WTC11 (cell line): Measurements from ENCODE around the gene PSMG4. TPM values are rescaled to one million over a fixed set of nuclear protein-coding genes. Genes with fewer than 3 reads are reported as not detected.

Source experiments
- ATF1 ChIP-seq: sonication (generic); formaldehyde crosslinking; IDR thresholded peaks from 2 replicates; pipeline ENCODE4 v1.8.1; 2023; ENCODE audit warnings: mild to moderate bottlenecking, moderate library complexity, missing genetic modification reagents
- CBFB ChIP-seq: sonication (generic); formaldehyde crosslinking; IDR thresholded peaks from 2 replicates; pipeline ENCODE4 v1.8.1; 2022; ENCODE audit warnings: mild to moderate bottlenecking, low read depth, missing genetic modification reagents
- CREB1 ChIP-seq: sonication (generic); formaldehyde crosslinking; IDR thresholded peaks from 2 replicates; pipeline ENCODE4 v1.8.0; 2023; ENCODE audit warnings: mild to moderate bottlenecking, missing genetic modification reagents
- ESRRA ChIP-seq: sonication (generic); formaldehyde crosslinking; IDR thresholded peaks from 2 replicates; pipeline ENCODE4 v1.8.1; 2022; ENCODE audit warnings: mild to moderate bottlenecking, missing genetic modification reagents, borderline replicate concordance
- GABPB1 ChIP-seq: sonication (generic); formaldehyde crosslinking; IDR thresholded peaks from 2 replicates; pipeline ENCODE4 v1.8.1; 2023; ENCODE audit warnings: mild to moderate bottlenecking, missing genetic modification reagents
- NR1H2 ChIP-seq: sonication (generic); formaldehyde crosslinking; IDR thresholded peaks from 2 replicates; pipeline ENCODE4 v1.9.0; 2021; ENCODE audit warnings: mild to moderate bottlenecking, moderate library complexity, missing genetic modification reagents
- NR2C2 ChIP-seq: sonication (generic); formaldehyde crosslinking; IDR thresholded peaks from 2 replicates; pipeline ENCODE4 v1.8.0; 2022; ENCODE audit warnings: mild to moderate bottlenecking, missing genetic modification reagents
- NR3C1 ChIP-seq: sonication (generic); formaldehyde crosslinking; conservative IDR thresholded peaks from 2 replicates; pipeline ENCODE4 v1.8.1; 2023; ENCODE audit warnings: low read depth, mild to moderate bottlenecking, missing genetic modification reagents
- OVOL2 ChIP-seq: fragments of 250-450 bp; sonication (Bioruptor Pico); IDR thresholded peaks from 2 replicates; pipeline ENCODE4 v1.9.0; 2021; ENCODE audit warnings: mild to moderate bottlenecking, borderline replicate concordance
- PRRX2 ChIP-seq: fragments of 250-450 bp; sonication (Bioruptor Pico); IDR thresholded peaks from 2 replicates; pipeline ENCODE4 v1.8.0; 2021; ENCODE audit warnings: mild to moderate bottlenecking
- RORB ChIP-seq: fragments of 250-450 bp; sonication (Bioruptor Pico); IDR thresholded peaks from 2 replicates; pipeline ENCODE4 v1.9.0; 2021; ENCODE audit warnings: mild to moderate bottlenecking
- SMAD4 ChIP-seq: sonication (generic); formaldehyde crosslinking; IDR thresholded peaks from 2 replicates; pipeline ENCODE4 v1.8.0; 2022; ENCODE audit warnings: mild to moderate bottlenecking, missing genetic modification reagents
- TCF7 ChIP-seq: sonication (generic); formaldehyde crosslinking; IDR thresholded peaks from 2 replicates; pipeline ENCODE4 v1.8.0; 2022; ENCODE audit warnings: mild to moderate bottlenecking, low read depth, missing genetic modification reagents, moderate library complexity
- TEAD4 ChIP-seq: sonication (generic); formaldehyde crosslinking; IDR thresholded peaks from 2 replicates; pipeline ENCODE4 v1.8.0; 2022; ENCODE audit warnings: mild to moderate bottlenecking, missing genetic modification reagents
- ZNF121 ChIP-seq: sonication (generic); formaldehyde crosslinking; IDR thresholded peaks from 2 replicates; pipeline ENCODE4 v1.8.0; 2023; ENCODE audit warnings: missing genetic modification reagents
- ZNF138 ChIP-seq: sonication (generic); formaldehyde crosslinking; conservative IDR thresholded peaks from 2 replicates; pipeline ENCODE4 v1.8.1; 2022; ENCODE audit warnings: mild to moderate bottlenecking, moderate library complexity, missing genetic modification reagents
- ZNF317 ChIP-seq: sonication (generic); formaldehyde crosslinking; IDR thresholded peaks from 2 replicates; pipeline ENCODE4 v1.8.1; 2023; ENCODE audit warnings: low read depth, mild to moderate bottlenecking, moderate library complexity, missing genetic modification reagents, borderline replicate concordance
- ZNF423 ChIP-seq: fragments of 250-450 bp; sonication (Bioruptor Pico); IDR thresholded peaks from 2 replicates; pipeline ENCODE4 v2.1.2; 2022; ENCODE audit warnings: mild to moderate bottlenecking, moderate library complexity
- ZNF671 ChIP-seq: fragments of 250-450 bp; sonication (Bioruptor Pico); IDR thresholded peaks from 2 replicates; pipeline ENCODE4 v1.8.0; 2021; ENCODE audit warnings: mild to moderate bottlenecking
- total RNA-seq: library from RNA; stranded (reverse); gene quantifications from 3 replicates; pipeline ENCODE4 v1.2.3, GENCODE V29; 2021
- TF ChIP-seq, protein P1 (sequence below): sonication (generic); formaldehyde crosslinking; IDR thresholded peaks from 2 replicates; pipeline ENCODE4 v1.8.0; 2023; ENCODE audit warnings: missing genetic modification reagents, mild to moderate bottlenecking, borderline replicate concordance
- TF ChIP-seq, protein P2 (sequence below): fragments of 250-450 bp; sonication (Bioruptor Pico); IDR thresholded peaks from 2 replicates; pipeline ENCODE4 v1.9.0; 2021; ENCODE audit warnings: mild to moderate bottlenecking
- TF ChIP-seq, protein P3 (sequence below): sonication (generic); formaldehyde crosslinking; IDR thresholded peaks from 2 replicates; pipeline ENCODE4 v1.8.0; 2022; ENCODE audit warnings: mild to moderate bottlenecking, missing genetic modification reagents
- TF ChIP-seq, protein P4 (sequence below): sonication (generic); formaldehyde crosslinking; IDR thresholded peaks from 2 replicates; pipeline ENCODE4 v1.8.1; 2022; ENCODE audit warnings: low read depth, mild to moderate bottlenecking, moderate library complexity, missing genetic modification reagents, borderline replicate concordance
- TF ChIP-seq, protein P5 (sequence below): sonication (generic); formaldehyde crosslinking; IDR thresholded peaks from 2 replicates; pipeline ENCODE4 v1.8.1; 2023; ENCODE audit warnings: mild to moderate bottlenecking, missing genetic modification reagents, moderate library complexity
- TF ChIP-seq, protein P6 (sequence below): sonication (generic); formaldehyde crosslinking; IDR thresholded peaks from 2 replicates; pipeline ENCODE4 v1.8.0; 2023; ENCODE audit warnings: missing genetic modification reagents
- TF ChIP-seq, protein P7 (sequence below): sonication (generic); formaldehyde crosslinking; IDR thresholded peaks from 2 replicates; pipeline ENCODE4 v1.8.0; 2022; ENCODE audit warnings: mild to moderate bottlenecking, missing genetic modification reagents
- TF ChIP-seq, protein P8 (sequence below): sonication (generic); formaldehyde crosslinking; IDR thresholded peaks from 2 replicates; pipeline ENCODE4 v1.8.0; 2022; ENCODE audit warnings: mild to moderate bottlenecking, missing genetic modification reagents
- TF ChIP-seq, protein P9 (sequence below): fragments of 250-450 bp; sonication (Bioruptor Pico); IDR thresholded peaks from 2 replicates; pipeline ENCODE4 v1.9.0; 2021; ENCODE audit warnings: moderate library complexity, mild to moderate bottlenecking, inconsistent platforms, borderline replicate concordance

PSMG4 gene
- total RNA-seq, 1 experiment from 2014 or later = 38.2 TPM

DNA sequence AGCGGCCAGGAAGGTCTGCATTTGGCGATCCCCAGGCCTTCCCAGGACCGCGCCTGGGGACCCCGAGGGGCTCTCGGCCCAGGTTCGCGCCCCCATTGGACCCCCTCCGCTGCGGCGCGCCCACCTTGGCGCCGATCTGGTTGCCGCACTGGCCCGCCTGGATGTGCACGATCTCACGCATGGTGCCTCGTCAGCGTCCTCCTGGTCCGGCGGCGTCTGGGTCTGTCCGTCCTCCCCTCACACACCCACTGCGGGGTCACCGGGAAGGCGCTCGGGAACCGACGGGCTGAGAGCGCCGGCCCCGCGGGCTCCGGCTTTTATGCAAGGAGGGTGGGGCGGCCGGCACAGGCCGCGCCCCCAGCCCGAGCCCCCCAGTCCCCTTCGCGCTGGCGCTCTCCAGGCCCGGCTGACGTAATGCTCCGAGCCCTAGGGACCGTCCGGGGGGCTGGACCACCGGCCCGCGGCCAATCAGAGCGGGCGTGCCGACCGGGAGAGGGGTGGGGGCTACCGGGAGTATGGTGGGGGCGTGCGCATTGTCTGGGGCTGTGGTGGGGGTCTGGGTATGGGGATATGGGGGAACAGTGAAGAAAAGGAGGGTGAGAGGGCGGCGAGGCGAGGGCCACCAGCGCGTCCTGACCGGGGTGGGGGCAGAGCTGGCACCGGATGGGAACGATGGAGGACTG is 31.2 kb upstream of the PSMG4 start, which contains the start of gene TUBB2B (continued):
- TF ChIP-seq, protein P1, sequence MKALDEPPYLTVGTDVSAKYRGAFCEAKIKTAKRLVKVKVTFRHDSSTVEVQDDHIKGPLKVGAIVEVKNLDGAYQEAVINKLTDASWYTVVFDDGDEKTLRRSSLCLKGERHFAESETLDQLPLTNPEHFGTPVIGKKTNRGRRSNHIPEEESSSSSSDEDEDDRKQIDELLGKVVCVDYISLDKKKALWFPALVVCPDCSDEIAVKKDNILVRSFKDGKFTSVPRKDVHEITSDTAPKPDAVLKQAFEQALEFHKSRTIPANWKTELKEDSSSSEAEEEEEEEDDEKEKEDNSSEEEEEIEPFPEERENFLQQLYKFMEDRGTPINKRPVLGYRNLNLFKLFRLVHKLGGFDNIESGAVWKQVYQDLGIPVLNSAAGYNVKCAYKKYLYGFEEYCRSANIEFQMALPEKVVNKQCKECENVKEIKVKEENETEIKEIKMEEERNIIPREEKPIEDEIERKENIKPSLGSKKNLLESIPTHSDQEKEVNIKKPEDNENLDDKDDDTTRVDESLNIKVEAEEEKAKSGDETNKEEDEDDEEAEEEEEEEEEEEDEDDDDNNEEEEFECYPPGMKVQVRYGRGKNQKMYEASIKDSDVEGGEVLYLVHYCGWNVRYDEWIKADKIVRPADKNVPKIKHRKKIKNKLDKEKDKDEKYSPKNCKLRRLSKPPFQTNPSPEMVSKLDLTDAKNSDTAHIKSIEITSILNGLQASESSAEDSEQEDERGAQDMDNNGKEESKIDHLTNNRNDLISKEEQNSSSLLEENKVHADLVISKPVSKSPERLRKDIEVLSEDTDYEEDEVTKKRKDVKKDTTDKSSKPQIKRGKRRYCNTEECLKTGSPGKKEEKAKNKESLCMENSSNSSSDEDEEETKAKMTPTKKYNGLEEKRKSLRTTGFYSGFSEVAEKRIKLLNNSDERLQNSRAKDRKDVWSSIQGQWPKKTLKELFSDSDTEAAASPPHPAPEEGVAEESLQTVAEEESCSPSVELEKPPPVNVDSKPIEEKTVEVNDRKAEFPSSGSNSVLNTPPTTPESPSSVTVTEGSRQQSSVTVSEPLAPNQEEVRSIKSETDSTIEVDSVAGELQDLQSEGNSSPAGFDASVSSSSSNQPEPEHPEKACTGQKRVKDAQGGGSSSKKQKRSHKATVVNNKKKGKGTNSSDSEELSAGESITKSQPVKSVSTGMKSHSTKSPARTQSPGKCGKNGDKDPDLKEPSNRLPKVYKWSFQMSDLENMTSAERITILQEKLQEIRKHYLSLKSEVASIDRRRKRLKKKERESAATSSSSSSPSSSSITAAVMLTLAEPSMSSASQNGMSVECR (CRISPR knock-in tag) = 0 out of 2 replicates have a peak, but pooled peaks have one; percentile 49
- TF ChIP-seq CBFB (CRISPR knock-in tag) = 0 out of 2 replicates have a peak, but pooled peaks have one; percentile 41
- TF ChIP-seq ZNF121 (CRISPR knock-in tag) = no peak
- peak; percentile 70; the same call in 1 of the 2 replicates for TF ChIP-seq SMAD4 (CRISPR knock-in tag)
- no peak for TF ChIP-seq NR2C2 (CRISPR knock-in tag)
- TF ChIP-seq, protein P2, sequence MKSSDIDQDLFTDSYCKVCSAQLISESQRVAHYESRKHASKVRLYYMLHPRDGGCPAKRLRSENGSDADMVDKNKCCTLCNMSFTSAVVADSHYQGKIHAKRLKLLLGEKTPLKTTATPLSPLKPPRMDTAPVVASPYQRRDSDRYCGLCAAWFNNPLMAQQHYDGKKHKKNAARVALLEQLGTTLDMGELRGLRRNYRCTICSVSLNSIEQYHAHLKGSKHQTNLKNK = no peak
- no peak for TF ChIP-seq ATF1 (CRISPR knock-in tag)
- TF ChIP-seq OVOL2 (CRISPR knock-in tag) = no peak
- TF ChIP-seq, protein P3, sequence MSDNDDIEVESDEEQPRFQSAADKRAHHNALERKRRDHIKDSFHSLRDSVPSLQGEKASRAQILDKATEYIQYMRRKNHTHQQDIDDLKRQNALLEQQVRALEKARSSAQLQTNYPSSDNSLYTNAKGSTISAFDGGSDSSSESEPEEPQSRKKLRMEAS = no peak; the same call in none of the 2 replicates
- TF ChIP-seq GABPB1 (CRISPR knock-in tag) = peak; percentile 88
- no peak for TF ChIP-seq ESRRA (CRISPR knock-in tag)
- TF ChIP-seq, protein P4, sequence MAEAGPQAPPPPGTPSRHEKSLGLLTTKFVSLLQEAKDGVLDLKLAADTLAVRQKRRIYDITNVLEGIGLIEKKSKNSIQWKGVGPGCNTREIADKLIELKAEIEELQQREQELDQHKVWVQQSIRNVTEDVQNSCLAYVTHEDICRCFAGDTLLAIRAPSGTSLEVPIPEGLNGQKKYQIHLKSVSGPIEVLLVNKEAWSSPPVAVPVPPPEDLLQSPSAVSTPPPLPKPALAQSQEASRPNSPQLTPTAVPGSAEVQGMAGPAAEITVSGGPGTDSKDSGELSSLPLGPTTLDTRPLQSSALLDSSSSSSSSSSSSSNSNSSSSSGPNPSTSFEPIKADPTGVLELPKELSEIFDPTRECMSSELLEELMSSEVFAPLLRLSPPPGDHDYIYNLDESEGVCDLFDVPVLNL (CRISPR knock-in tag) = no peak
- TF ChIP-seq TCF7 = no peak
- no peak for TF ChIP-seq RORB (CRISPR knock-in tag)
- 0 out of 2 replicates have a peak, but pooled peaks have one; percentile 29 for TF ChIP-seq NR1H2 (CRISPR knock-in tag)
- peak; percentile 55; the same call in 1 of the 2 replicates for TF ChIP-seq NR3C1 (CRISPR knock-in tag)
- peak; percentile 45; the same call in 1 of the 2 replicates for TF ChIP-seq ZNF317 (CRISPR knock-in tag)
- no peak for TF ChIP-seq ZNF138
- TF ChIP-seq, protein P5, sequence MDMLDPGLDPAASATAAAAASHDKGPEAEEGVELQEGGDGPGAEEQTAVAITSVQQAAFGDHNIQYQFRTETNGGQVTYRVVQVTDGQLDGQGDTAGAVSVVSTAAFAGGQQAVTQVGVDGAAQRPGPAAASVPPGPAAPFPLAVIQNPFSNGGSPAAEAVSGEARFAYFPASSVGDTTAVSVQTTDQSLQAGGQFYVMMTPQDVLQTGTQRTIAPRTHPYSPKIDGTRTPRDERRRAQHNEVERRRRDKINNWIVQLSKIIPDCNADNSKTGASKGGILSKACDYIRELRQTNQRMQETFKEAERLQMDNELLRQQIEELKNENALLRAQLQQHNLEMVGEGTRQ (CRISPR knock-in tag) = no peak
- no peak for TF ChIP-seq PRRX2 (CRISPR knock-in tag)
- no peak for TF ChIP-seq CREB1 (CRISPR knock-in tag)
- TF ChIP-seq, protein P6, sequence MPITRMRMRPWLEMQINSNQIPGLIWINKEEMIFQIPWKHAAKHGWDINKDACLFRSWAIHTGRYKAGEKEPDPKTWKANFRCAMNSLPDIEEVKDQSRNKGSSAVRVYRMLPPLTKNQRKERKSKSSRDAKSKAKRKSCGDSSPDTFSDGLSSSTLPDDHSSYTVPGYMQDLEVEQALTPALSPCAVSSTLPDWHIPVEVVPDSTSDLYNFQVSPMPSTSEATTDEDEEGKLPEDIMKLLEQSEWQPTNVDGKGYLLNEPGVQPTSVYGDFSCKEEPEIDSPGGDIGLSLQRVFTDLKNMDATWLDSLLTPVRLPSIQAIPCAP (CRISPR knock-in tag) = no peak
- peak; percentile 64; the same call in 1 of the 2 replicates for TF ChIP-seq ZNF423 (CRISPR knock-in tag)
- TF ChIP-seq, protein P7, sequence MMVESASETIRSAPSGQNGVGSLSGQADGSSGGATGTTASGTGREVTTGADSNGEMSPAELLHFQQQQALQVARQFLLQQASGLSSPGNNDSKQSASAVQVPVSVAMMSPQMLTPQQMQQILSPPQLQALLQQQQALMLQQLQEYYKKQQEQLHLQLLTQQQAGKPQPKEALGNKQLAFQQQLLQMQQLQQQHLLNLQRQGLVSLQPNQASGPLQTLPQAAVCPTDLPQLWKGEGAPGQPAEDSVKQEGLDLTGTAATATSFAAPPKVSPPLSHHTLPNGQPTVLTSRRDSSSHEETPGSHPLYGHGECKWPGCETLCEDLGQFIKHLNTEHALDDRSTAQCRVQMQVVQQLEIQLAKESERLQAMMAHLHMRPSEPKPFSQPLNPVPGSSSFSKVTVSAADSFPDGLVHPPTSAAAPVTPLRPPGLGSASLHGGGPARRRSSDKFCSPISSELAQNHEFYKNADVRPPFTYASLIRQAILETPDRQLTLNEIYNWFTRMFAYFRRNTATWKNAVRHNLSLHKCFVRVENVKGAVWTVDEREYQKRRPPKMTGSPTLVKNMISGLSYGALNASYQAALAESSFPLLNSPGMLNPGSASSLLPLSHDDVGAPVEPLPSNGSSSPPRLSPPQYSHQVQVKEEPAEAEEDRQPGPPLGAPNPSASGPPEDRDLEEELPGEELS = 0 out of 2 replicates have a peak, but pooled peaks have one; percentile 17
- TF ChIP-seq, protein P8, sequence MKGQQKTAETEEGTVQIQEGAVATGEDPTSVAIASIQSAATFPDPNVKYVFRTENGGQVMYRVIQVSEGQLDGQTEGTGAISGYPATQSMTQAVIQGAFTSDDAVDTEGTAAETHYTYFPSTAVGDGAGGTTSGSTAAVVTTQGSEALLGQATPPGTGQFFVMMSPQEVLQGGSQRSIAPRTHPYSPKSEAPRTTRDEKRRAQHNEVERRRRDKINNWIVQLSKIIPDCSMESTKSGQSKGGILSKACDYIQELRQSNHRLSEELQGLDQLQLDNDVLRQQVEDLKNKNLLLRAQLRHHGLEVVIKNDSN = peak; percentile 12; the same call in 1 of the 2 replicates
- TF ChIP-seq ZNF671 (CRISPR knock-in tag) = no peak
- TF ChIP-seq, protein P9, sequence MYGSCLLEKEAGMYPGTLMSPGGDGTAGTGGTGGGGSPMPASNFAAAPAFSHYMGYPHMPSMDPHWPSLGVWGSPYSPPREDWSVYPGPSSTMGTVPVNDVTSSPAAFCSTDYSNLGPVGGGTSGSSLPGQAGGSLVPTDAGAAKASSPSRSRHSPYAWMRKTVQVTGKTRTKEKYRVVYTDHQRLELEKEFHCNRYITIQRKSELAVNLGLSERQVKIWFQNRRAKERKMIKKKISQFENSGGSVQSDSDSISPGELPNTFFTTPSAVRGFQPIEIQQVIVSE (CRISPR knock-in tag) = no peak
- TF ChIP-seq TEAD4 (CRISPR knock-in tag) = 0 out of 2 replicates have a peak, but pooled peaks have one; percentile 45
